ENCODE results near the gene HMCES.
"Not testable (repeated sequence)": the region's sequence is repeated elsewhere in the genome, so short reads cannot be mapped to it uniquely, and the experiment has no call there.

HMCES gene

DNA sequence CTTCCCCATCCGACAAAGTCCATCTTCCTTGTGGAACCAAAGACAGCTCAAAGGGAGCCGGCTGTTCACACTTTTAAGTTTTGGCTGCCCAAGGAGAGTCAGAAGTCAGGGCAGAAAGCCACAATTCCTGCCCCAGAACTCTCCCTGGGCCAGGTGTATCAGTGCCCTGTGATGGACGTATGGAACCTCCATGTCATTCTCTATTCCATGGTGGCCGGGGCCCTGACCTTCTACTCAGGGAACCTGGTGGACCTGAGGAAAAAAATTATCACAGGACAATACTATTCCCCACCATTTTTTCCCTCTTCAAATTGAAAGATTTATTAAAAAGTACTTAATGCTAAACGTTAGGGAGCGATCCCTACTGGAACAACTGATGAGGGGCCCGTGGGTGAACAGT is 66.6 kb downstream of the HMCES start:
- TF ChIP-seq, protein P1, sequence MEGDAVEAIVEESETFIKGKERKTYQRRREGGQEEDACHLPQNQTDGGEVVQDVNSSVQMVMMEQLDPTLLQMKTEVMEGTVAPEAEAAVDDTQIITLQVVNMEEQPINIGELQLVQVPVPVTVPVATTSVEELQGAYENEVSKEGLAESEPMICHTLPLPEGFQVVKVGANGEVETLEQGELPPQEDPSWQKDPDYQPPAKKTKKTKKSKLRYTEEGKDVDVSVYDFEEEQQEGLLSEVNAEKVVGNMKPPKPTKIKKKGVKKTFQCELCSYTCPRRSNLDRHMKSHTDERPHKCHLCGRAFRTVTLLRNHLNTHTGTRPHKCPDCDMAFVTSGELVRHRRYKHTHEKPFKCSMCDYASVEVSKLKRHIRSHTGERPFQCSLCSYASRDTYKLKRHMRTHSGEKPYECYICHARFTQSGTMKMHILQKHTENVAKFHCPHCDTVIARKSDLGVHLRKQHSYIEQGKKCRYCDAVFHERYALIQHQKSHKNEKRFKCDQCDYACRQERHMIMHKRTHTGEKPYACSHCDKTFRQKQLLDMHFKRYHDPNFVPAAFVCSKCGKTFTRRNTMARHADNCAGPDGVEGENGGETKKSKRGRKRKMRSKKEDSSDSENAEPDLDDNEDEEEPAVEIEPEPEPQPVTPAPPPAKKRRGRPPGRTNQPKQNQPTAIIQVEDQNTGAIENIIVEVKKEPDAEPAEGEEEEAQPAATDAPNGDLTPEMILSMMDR (IDR thresholded peaks at IDR 0.05; ENCODE audit: low read depth, low read length): no peak
- DNase-seq (ENCODE audit: extremely low read depth, low read depth): no peak

DNA sequence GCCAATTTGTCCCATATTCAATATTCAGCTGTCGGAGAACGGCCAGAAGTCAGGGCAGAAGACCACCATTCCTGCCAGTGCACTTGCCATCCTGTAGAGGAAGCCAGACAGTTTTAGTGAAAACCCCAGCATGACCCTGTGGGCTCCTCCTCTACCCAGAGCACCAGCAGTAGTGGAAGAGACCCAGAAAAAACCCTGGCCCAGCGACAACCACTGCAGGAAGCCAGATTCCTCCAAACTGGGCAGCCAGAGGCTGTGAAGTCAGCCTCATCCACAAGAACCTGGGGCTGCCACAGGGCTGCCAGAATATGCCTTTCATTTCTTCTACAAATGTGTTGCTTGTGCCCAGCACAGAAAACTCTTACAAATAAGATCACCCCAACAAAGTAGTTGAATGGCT is 67.3 kb downstream of the HMCES start:
- no peak for DNase-seq (ENCODE audit: extremely low read depth, low read depth)
- TF ChIP-seq, protein P1 (IDR thresholded peaks at IDR 0.05; ENCODE audit: low read depth, low read length): no peak

DNA sequence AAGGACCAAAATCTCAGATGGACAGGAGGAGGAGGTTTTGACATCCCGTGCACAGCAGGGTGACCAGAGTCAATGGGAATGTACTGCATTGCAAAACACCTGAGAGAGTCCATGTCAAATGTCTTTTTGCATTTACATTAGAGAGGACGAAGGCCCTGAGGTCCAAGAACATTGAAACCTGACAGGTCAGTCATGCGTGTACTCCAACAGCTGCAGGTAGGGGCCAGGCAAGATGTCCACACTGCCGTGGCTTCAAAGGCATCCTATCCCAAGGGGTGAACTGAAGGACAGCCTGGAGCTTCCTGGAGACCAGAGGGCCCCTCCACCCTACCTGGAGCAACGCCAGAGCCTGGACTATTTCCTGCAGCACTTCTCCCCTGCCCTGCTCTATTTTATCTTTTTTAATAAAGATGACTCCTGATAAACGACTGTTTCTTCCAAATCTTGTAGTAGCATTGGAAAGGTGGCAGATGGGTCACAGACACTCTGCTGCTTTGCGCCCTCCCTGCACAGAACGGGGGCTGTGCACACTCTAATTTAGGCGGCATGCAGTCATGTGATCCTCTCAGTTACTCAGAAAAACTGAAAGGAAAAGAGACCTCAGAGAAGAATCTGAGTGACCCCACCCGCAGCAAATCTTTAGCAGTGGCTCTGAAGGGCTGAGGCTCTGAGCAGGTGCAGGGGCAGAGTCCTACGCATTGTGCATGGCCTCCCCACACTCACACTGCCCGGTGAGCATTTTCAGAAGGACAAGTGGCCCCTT is 68.2 kb downstream of the HMCES start:
- TF ChIP-seq, protein P1 (IDR thresholded peaks at IDR 0.05; ENCODE audit: low read depth, low read length): no peak
- DNase-seq (ENCODE audit: extremely low read depth, low read depth): no peak

DNA sequence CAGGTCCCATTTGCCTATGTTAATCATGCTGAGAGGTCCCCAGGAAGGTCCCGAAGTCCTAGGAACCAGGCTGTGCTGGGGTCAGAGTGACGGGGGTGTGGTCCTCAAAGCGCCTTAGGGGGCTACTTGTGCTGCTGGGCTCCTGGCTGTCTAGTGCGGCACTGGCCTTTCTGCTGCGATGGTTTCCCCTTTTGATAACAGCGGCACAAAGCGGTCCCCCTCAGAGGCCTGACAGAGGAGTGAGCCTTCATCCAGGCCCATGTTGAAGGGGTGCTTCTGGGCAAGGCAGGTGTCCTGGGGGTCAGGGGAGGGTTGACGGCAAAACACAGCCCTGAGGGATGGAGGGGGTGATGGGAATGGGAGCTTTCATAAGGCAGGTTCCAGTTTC is 68.8 kb downstream of the HMCES start:
- no peak for DNase-seq (ENCODE audit: extremely low read depth, low read depth)
- TF ChIP-seq, protein P1 (IDR thresholded peaks at IDR 0.05; ENCODE audit: low read depth, low read length): no peak

DNA sequence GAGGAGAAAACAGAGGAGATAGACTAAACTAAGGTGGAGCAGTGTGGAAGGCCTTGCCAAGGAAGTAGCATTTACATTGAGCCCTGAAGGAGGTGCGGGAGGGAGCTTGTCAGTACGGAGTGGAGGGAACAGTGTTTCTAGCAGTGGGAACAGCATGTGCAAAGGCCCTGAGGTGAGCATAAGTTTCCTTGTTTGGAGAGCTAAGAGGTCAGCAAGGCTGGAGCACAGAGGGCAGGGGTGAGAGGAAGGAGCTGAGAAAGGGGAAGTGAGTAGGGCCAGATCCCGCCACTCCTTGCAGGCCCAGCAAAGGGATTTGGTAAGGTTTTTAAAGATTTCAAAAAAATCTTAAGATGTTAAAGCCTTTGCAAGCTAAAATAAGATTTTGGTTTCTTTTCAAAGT is 70.1 kb downstream of the HMCES start:
- no peak for DNase-seq (ENCODE audit: extremely low read depth, low read depth)
- TF ChIP-seq, protein P1 (IDR thresholded peaks at IDR 0.05; ENCODE audit: low read depth, low read length): no peak

DNA sequence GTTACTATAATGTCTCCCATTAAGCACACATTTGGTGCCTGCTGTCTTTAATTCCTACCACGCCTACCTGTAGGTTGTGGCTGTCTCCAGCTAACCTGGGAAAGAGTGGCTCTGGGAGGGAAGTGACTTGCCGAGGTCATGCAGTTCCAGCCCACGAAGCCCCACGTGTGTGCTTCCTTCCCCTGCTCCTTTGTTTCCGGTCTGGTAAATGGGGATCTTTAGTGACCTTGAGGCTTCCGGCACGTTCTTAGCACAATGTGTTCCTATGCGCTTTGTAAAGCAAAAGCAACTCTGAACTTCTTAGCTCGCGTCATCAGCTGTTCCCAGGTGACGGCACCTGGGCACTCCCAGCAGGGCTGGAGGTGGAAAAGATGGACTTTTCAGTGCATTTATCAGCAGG is 70.5 kb downstream of the HMCES start:
- DNase-seq (ENCODE audit: extremely low read depth, low read depth): not testable (repeated sequence)

DNA sequence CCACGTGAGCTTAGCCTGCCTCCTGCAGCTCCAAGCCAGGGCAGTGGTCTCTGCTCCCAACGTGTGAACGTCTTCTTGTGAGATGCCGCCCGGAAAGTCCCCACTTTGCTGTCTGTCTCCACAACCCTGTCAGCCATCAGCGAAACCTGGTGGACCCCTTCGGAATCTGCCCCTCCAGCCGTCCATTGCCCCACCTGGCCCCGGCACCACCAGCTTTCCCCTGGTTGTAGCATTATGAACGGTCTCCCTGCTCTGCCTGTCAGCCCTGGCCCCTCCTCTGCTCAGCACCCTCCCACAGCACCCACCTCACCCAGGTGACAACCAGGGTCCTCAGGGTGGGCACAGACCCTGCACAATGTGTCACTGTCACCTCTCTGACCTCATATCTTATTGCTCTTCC is 71.1 kb downstream of the HMCES start:
- DNase-seq (ENCODE audit: extremely low read depth, low read depth): no peak
- TF ChIP-seq, protein P1 (IDR thresholded peaks at IDR 0.05; ENCODE audit: low read depth, low read length): no peak

DNA sequence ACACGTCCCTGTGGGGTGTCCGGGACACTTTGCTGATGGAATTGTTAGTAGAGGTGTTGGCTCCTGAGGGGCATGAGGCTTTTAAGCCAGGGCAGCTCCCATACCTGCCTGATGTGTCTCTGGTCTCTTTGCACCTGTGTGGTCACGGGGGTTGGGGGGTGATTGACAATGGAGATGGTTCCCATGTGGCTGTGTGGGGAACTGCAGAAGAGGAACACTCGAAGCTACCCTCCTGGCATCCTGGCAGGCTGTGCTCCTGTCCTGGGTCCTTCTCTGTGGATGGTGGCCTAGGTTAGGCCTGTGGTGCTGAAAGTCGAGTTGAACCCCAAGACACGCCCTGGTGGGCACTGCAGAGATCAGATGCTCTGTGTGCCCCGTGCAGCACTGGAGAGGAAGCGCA is 73.4 kb downstream of the HMCES start:
- DNase-seq (ENCODE audit: extremely low read depth, low read depth): no peak
- TF ChIP-seq, protein P1 (IDR thresholded peaks at IDR 0.05; ENCODE audit: low read depth, low read length): no peak
